Tibial nerve (tissue), 4 donors: ENCODE data around the gene BFSP1.

Experiments
- EP300 ChIP-seq, 2 donors: sonication (generic); formaldehyde crosslinking; IDR thresholded peaks; one replicate each; pipeline ENCODE4 v1.6.1; 2017; ENCODE audit warnings: antibody characterized with exemption in 2 of 2, mild to moderate bottlenecking in 1 of 2
- POLR2A ChIP-seq, 2 donors: fragments of 450-650 bp; IDR thresholded peaks; one replicate each; pipeline ENCODE4 v1.6.1; 2017; ENCODE audit warnings: antibody characterized with exemption in 2 of 2, mild to moderate bottlenecking in 2 of 2, moderate library complexity in 2 of 2
- TF ChIP-seq, protein P1 (sequence below), 5 experiments: fragments of 200-600 bp in 3 of 5; fragments of 450-650 bp in 2 of 5; sonication (generic) in 3 of 5; IDR thresholded peaks; one replicate each; pipeline ENCODE4 v1.5.1; 2016 to 2019; ENCODE audit warnings: antibody characterized with exemption in 5 of 5, mild to moderate bottlenecking in 3 of 5, moderate library complexity in 2 of 5

DNA sequence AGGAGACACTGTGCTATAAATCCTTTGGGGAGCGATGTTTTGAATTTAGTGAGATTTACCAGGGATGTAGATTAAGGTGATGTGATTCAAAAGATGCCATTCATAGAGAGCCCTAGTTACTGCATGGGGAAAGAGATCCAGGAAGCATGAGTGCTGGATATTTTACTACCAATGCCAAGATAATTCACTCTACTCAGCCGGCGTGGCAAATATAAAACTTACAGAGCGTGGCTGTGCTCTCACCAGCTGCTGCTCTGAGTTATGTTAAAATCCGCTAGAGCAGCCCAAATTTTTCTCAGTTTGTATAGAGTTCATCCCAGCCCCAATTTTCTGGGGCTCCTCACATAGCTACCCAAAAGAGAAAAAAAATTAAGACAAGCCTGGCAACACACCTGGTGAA is 48.6 kb downstream of the BFSP1 start:
- TF ChIP-seq, protein P1, sequence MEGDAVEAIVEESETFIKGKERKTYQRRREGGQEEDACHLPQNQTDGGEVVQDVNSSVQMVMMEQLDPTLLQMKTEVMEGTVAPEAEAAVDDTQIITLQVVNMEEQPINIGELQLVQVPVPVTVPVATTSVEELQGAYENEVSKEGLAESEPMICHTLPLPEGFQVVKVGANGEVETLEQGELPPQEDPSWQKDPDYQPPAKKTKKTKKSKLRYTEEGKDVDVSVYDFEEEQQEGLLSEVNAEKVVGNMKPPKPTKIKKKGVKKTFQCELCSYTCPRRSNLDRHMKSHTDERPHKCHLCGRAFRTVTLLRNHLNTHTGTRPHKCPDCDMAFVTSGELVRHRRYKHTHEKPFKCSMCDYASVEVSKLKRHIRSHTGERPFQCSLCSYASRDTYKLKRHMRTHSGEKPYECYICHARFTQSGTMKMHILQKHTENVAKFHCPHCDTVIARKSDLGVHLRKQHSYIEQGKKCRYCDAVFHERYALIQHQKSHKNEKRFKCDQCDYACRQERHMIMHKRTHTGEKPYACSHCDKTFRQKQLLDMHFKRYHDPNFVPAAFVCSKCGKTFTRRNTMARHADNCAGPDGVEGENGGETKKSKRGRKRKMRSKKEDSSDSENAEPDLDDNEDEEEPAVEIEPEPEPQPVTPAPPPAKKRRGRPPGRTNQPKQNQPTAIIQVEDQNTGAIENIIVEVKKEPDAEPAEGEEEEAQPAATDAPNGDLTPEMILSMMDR (IDR thresholded peaks at IDR 0.05), result no peak
- no peak for TF ChIP-seq EP300 (IDR thresholded peaks at IDR 0.05)
- no peak for TF ChIP-seq POLR2A (IDR thresholded peaks at IDR 0.05)
